OCI-LY3 (cell line): ENCODE results near the gene BCAN.
A peak's percentile ranks its signal among the peaks of the same experiment; 100 is the strongest.

Source experiments
- H2AFZ ChIP-seq: fragments of 200-600, 300-600 bp; shearing (Covaris generic); 2 replicates; pipeline ENCODE4 v1.6.0; 2014; ENCODE audit warnings: antibody characterized with exemption, low read depth, low read length
- H3K27ac ChIP-seq: fragments of 200-600, 300-600 bp; sonication (generic); 2 replicates; pipeline ENCODE4 v1.5.1; 2014; ENCODE audit warnings: mild to moderate bottlenecking, low read length, moderate library complexity, mixed read lengths
- H3K27me3 ChIP-seq: fragments of 200-600, 300-600 bp; sonication (generic); 2 replicates; pipeline ENCODE4 v1.6.1; 2014; ENCODE audit warnings: low read depth, low read length, mixed read lengths
- H3K36me3 ChIP-seq: fragments of 200-600, 300-600 bp; sonication (generic); replicated peaks from 2 replicates; pipeline ENCODE3; 2014; ENCODE audit warnings: low read depth, low read length, mixed read lengths
- H3K4me1 ChIP-seq: fragments of 300-600, 200-600 bp; sonication (generic); 2 replicates; pipeline ENCODE4 v1.6.1; 2014; ENCODE audit warnings: low read length, mixed read lengths
- H3K4me2 ChIP-seq: fragments of 200-600, 300-600 bp; sonication (generic); 2 replicates; pipeline ENCODE4 v1.6.1; 2014; ENCODE audit warnings: low read length, mixed read lengths
- H3K4me3 ChIP-seq: fragments of 300-600, 200-600 bp; sonication (generic); 2 replicates; pipeline ENCODE4 v1.5.1; 2014; ENCODE audit warnings: antibody characterized with exemption, mild to moderate bottlenecking, low read length, moderate library complexity
- H3K79me2 ChIP-seq: fragments of 300-600, 200-600 bp; shearing (Covaris generic); 2 replicates; pipeline ENCODE4 v1.6.1; 2014; ENCODE audit warnings: mild to moderate bottlenecking, low read length, mixed read lengths
- H3K9ac ChIP-seq: fragments of 300-600, 200-600 bp; shearing (Covaris generic); 2 replicates; pipeline ENCODE4 v1.6.0; 2014; ENCODE audit warnings: mild to moderate bottlenecking, low read length, moderate library complexity
- H3K9me3 ChIP-seq: fragments of 200-600, 300-600 bp; shearing (Covaris generic); 2 replicates; pipeline ENCODE4 v1.6.1; 2014; ENCODE audit warnings: low read length, mixed read lengths; ENCODE audit not compliant: insufficient read depth
- H4K20me1 ChIP-seq: fragments of 200-600, 300-600 bp; sonication (generic); 2 replicates; pipeline ENCODE4 v1.6.1; 2016; ENCODE audit warnings: low read length, mixed read lengths; ENCODE audit not compliant: insufficient read depth
- EZH2phosphoT487 ChIP-seq: fragments of 200-600 bp; shearing (Covaris generic); IDR thresholded peaks from 2 replicates; pipeline ENCODE4 v1.6.1; 2018; ENCODE audit warnings: antibody characterized with exemption, mixed run types, low read depth
- TF ChIP-seq, protein P1 (sequence below): fragments of 200-600, 300-600 bp; sonication (generic); IDR thresholded peaks from 2 replicates; pipeline ENCODE4 v1.5.1; 2014; ENCODE audit warnings: antibody characterized with exemption, low read length, low read depth

BCAN gene

DNA sequence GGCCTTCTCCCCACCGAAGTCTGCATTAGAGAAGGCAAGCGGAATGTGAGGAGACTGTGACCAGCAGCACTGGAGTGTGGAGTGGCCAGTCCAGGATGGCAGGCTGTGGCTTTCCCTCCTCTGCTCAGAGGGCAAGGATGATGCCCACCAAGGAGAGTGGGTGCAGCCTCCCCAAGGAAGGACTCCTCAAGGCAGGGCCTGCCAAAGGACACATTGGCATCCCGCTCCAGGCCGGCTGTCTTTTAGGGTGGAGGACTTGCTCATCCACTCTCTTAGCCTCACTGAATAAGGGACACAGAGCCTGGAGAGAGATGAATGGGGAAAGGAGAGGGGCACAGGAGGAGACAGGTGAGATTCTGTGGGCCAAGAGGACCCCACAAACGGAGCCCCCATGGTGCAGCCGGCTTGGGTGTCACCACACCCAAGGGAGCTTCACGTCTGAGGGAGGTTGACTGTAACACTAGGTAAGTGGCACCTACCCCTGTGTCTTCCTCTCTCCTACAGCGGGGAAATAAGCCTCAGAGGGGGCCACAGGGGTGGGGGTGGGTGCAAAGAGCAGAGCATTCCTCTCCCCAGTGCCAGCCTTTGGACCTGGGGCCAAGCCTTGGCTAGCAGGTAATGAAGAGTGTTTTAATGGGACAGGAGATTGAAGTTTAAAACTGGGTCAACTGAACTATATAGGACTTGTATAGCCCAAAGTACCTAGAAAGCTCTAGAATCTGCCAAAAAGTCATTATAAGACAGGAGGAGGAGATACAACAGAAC lies 39.5 kb downstream of the BCAN start:
- no peaks in the 10 kb centered on the region for H3K9me3 ChIP-seq
- H3K27me3 ChIP-seq: peaks cover 65% of the 10 kb centered on the region
- H2AFZ ChIP-seq: no peak overlapping the region
- no peak overlapping the region for H3K4me2 ChIP-seq
- no peak overlapping the region for H3K9ac ChIP-seq
- H3K79me2 ChIP-seq: no peaks in the 10 kb centered on the region
- H3K4me1 ChIP-seq: peaks cover 20% of the 10 kb centered on the region
- no peaks in the 10 kb centered on the region for H4K20me1 ChIP-seq
- no peak overlapping the region for H3K4me3 ChIP-seq
- TF ChIP-seq, protein P1, sequence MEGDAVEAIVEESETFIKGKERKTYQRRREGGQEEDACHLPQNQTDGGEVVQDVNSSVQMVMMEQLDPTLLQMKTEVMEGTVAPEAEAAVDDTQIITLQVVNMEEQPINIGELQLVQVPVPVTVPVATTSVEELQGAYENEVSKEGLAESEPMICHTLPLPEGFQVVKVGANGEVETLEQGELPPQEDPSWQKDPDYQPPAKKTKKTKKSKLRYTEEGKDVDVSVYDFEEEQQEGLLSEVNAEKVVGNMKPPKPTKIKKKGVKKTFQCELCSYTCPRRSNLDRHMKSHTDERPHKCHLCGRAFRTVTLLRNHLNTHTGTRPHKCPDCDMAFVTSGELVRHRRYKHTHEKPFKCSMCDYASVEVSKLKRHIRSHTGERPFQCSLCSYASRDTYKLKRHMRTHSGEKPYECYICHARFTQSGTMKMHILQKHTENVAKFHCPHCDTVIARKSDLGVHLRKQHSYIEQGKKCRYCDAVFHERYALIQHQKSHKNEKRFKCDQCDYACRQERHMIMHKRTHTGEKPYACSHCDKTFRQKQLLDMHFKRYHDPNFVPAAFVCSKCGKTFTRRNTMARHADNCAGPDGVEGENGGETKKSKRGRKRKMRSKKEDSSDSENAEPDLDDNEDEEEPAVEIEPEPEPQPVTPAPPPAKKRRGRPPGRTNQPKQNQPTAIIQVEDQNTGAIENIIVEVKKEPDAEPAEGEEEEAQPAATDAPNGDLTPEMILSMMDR: no peak
- TF ChIP-seq EZH2phosphoT487: no peak
- no peaks in the 10 kb centered on the region for H3K36me3 ChIP-seq
- H3K27ac ChIP-seq: no peak overlapping the region

DNA sequence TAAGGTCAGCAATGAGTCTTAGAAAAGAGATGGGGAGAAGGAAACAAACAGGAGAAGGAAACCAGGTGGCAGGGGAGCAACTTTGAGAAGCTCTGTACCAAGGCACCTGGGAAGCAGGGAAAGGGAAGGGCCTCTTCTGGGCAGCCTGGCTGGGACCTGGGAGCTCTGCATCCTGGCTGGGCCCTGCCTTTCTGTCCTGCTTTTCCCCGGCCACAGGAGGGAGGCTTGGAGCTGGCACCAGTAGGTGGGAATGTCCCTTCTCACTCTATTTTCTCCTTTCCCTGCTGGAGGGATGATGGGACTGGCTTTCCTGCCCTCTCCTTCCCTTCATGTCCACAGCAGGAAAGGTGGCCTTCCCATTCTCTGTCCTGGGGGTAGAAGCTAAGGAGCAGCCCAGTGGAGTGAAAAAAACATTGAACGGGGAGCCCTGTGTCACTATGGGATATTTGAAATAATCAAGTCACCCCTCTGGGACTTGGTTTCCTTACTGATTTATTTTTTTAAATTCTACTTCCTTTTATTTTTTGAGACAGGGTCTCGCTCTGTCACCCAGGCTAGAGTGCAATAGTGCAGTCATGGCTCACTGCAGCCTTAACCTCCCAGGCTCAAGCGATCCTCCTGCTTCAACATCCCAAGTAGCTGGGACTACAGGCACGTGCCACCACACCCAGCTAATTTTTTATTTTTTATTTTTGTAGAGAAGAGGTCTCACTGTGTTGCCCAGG lies 40.4 kb downstream of the BCAN start:
- no peaks in the 10 kb centered on the region for H3K36me3 ChIP-seq
- no peaks in the 10 kb centered on the region for H3K9me3 ChIP-seq
- H4K20me1 ChIP-seq: no peaks in the 10 kb centered on the region
- H3K79me2 ChIP-seq: no peaks in the 10 kb centered on the region
- H3K9ac ChIP-seq: no peak overlapping the region
- H3K27me3 ChIP-seq: peaks cover 65% of the 10 kb centered on the region
- no peak for TF ChIP-seq EZH2phosphoT487
- TF ChIP-seq, protein P1: no peak
- H2AFZ ChIP-seq: no peak overlapping the region
- H3K4me3 ChIP-seq: no peak overlapping the region
- no peak overlapping the region for H3K4me2 ChIP-seq
- H3K4me1 ChIP-seq: peaks cover 20% of the 10 kb centered on the region
- no peak overlapping the region for H3K27ac ChIP-seq

DNA sequence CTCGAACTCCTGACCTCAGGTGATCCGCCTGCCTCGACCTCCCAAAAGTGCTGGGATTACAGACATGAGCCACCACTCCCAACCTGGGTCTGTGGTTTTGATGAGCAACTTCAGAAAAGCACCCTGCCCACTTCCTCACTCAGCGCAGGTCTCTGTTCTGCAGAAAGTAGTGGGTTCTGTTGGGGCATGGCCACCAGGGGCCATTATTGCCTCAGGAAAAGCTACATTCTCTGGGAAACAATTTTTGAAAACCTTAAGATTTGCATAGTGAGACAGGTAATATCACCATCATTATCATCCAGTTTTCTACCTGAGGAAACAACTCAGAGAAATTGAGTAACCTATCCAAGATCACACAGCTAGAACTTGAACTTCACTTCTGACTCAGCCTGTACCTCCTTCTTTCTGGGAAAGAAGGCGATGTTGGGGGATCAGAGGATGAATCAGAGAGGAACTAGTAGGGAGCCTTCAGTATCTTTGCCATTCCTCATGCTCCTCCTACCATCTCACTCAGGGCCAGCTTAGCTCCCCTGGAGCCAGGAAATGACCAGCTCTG lies 42.4 kb downstream of the BCAN start:
- Histone ChIP-seq H3K9me3 (no peaks in the 10 kb centered on the region), H3K79me2 (no peaks in the 10 kb centered on the region), H3K4me1 (peaks cover 24% of the 10 kb centered on the region), H3K27me3 (peaks cover 56% of the 10 kb centered on the region), H3K36me3 (no peaks in the 10 kb centered on the region), H3K4me2 (peak overlapping the region; percentile 26), H3K27ac (no peak overlapping the region), H2AFZ (no peak overlapping the region), H4K20me1 (no peaks in the 10 kb centered on the region), H3K9ac (no peak overlapping the region), H3K4me3 (no peak overlapping the region)
- no peak for TF ChIP-seq EZH2phosphoT487
- TF ChIP-seq, protein P1: peak; percentile 45
